ENCODE data around the gene CAPRIN1.
"Not testable (repeated sequence)": the region's sequence is repeated elsewhere in the genome, so short reads cannot be mapped to it uniquely, and the experiment has no call there.

CAPRIN1 gene

GRCh38 chr11:34091825-34092224 lies 40.3 kb downstream of the CAPRIN1 start:
- no peak for DNase-seq (ENCODE audit: low read depth)

- DNase-seq (ENCODE audit: low read depth) = not testable (repeated sequence)
Observed at GRCh38 chr11:34094900-34095299, 43.4 kb downstream of the CAPRIN1 start.

GRCh38 chr11:34098813-34099212 lies 47.3 kb downstream of the CAPRIN1 start:
- no peak for DNase-seq (ENCODE audit: low read depth)

DNA sequence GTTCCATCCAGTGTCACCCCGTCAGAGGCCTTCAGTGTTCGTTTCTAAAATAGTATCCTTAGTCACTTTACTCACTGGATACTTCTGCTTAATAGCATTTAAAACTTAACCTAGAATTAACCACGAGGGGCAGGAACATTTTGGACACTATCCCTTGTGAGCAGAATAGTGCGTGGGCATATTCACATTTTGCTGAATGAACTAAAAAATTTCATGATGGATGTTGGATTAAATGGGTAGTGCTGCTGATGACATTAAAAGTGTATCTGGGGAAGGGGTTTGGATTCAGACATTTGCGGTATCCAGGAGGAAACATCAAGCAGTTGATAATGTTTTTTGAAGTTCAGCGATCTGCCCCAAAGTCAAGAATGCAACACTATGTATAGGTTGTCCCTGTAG lies 53.1 kb downstream of the CAPRIN1 start:
- DNase-seq (ENCODE audit: low read depth) = no peak

DNA sequence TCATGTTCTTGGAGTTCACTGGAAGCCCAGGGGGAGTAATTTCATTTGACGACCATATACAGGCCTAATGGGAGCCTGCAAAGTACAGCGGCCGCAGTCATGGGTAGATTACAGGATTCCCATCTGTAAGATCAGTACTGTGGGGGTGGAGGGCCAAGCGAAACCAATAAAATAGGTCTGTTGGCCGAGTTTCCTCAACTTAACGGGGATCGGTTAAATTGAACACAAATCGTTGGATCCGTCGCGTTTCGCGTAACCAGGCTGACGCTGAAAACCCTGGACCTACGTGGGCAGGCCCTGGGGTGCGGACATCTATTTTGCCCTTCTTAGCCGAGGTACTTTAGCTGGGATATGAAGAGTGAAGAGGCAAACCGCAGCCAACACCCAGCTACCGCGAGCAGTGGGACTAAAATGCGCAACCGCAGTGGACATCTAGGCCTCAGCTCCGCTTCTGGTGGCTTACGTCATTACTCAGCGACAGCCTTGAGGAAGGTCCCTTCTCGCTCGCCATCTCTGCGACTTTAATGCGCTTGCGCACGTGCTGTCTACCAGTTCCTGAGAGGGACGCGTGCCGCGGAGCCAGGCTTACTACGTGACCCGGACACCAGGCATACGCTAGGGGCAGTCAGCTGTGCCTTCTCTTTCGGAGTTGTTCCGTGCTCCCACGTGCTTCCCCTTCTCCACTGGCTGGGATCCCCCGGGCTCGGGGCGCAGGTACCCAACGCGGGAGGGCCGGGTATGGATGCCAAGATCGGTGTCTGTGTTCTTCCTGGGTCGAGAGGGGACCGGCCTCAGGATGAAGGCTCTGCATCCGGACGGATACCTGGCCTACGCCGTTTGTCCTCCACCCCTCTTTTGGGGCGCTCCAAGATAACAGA lies 53.8 kb downstream of the CAPRIN1 start, which contains the start of gene NAT10:
NAT10 (plus strand) TSS at position 551 of the 878 bp plus-strand sequence. CDS start 2,597 bp downstream, outside the sequence.
- peak; percentile 99 for DNase-seq (ENCODE audit: low read depth)

- DNase-seq (ENCODE audit: low read depth) = peak; percentile 29
Observed at GRCh38 chr11:34105957-34106504, 54.5 kb downstream of the CAPRIN1 start.

DNA sequence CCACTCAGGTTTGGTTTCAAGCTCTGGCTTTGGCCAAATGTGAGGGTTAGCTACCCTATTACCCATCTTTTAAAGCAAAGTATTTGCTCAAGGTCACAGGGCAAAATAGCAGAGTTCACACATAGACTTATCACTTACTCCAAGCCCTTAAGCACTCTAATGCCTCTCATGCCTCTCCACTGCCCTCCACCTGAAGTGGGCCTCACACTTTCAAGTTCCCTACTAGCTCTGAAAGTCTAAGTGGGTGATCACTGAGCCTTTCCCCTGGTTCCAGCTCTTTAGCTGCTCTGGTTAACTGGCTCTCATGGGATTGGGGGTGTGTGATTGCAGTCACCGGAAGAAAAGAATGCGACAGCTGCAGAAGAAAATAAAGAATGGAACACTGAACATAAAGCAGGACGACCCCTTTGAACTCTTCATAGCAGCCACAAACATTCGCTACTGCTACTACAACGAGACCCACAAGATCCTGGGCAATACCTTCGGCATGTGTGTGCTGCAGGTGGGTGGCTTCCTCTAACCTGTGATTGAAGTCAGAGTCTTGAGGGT lies 60.3 kb downstream of the CAPRIN1 start:
- DNase-seq (ENCODE audit: low read depth) = no peak

GRCh38 chr11:34114014-34114413 lies 62.5 kb downstream of the CAPRIN1 start:
- no peak for DNase-seq (ENCODE audit: low read depth)

- no peak for DNase-seq (ENCODE audit: low read depth)
Observed at GRCh38 chr11:34114471-34114870, 62.9 kb downstream of the CAPRIN1 start.

DNA sequence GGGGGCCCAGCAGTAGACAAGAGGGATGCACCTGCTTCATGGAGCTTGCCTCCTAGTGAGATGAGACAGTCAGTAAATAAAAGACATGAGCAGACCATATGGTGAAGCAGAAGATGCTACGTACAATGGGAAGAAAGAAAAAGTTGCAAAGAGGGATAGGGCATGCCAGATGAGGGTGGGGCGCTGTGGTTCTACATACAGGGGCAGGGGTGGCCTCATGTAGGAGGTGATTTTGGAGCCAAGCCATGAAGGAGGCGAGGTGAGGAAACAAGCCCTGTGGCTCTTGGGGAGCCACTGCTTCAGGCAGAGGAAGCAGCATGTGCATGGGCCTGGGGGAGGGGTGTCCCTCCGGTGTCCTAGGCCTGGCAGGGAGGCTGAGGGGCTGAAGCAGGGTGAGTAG lies 69.1 kb downstream of the CAPRIN1 start:
- no peak for DNase-seq (ENCODE audit: low read depth)

DNA sequence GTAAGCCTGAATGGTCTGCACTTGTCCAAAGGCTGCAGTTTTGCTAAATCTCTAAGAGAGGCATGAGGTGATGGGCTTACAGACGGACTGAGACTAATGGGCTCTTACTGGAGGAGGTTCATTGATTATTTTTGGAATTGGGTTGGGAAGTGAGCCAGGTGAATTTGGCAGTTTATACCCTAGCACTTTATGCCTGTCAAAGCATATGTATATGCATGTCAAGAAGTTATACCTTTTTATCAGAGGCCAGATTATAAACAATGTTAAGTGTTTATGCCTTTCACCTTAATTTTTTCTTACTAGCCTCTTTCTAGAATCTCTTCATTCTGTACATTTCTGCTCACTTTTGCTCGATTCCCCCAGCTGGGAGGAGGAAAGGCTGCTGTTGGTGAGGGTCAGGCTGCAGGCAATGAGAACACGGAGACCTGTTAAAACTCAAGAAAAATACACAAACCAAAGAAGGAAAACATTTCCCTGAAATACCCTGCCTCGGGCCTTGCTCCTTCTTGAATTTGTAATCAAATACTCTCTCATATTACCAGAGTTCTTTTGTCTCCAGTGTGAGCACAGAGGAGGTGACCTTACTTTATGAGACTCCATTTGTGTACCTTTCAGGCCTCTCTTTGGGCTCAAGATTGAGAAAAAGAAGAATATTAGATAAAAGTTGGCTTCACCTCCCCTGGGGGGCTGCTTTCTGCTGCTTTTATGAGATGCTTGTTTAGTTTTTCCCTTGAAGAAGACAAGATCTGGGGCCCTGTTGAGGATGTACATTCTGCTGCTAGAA lies 73.5 kb downstream of the CAPRIN1 start:
- DNase-seq (ENCODE audit: low read depth) = no peak

GRCh38 chr11:34126959-34127848 lies 75.7 kb downstream of the CAPRIN1 start:
- no peak for DNase-seq (ENCODE audit: low read depth)

DNA sequence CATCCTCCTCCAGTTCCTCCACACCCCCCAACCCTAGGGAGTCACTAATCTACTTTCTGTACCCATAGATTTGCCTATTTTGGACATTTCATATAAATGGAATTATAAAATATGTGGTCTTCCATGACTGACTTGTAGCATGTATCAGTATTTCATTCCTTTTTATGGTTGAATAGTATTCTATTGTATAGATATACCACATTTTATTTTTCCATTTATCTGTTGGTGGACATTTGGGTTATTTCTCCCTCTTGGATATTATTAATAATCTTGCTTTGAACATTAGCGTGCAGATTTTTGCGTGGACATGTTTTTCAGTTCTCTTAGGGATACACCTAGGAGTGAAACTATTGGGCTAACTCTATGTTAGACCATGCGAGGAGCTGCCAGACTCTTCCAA lies 77.3 kb downstream of the CAPRIN1 start:
- DNase-seq (ENCODE audit: low read depth) = no peak

GRCh38 chr11:34132261-34132965 lies 80.9 kb downstream of the CAPRIN1 start:
- DNase-seq (ENCODE audit: low read depth) = no peak

DNA sequence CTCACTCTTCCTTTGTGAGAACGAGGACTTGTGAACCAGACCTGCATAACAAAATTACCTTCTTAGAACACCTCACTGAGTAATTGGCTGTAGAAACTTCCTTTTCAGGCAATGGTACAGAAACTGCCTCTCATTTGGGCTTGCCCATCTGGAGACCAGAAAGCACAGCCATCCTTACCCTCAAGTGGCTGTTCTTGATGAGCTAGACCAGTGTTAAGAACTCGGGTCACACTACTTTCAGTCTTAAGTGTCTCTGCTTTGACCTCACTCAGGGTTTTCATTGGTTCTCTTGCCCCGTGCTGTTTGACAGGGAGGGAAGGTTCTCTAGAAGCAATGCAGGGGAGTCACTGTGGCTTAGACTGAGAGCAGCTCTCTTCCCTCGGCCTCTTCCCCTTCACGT lies 83.2 kb downstream of the CAPRIN1 start:
- no peak for DNase-seq (ENCODE audit: low read depth)

GRCh38 chr11:34135439-34135838 lies 83.9 kb downstream of the CAPRIN1 start:
- no peak for DNase-seq (ENCODE audit: low read depth)

DNA sequence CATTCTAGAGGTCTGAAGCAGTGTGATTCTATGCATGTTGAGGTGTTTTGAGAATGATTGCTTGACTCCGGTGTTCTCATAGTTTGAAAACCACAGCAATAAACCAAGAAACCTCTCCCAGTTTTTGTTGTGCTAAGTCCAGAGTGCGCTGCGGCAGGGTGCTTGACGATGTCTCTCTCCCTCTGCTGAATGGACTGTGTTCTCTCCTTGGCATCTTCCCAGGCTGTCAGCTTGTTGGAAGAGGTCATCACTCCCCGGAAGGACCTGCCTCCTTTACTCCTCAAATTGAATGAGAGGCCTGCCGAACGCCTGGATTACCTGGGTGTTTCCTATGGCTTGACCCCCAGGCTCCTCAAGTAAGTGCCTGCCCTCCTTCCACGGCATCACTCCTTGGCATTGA lies 84.9 kb downstream of the CAPRIN1 start:
- DNase-seq (ENCODE audit: low read depth) = no peak

DNA sequence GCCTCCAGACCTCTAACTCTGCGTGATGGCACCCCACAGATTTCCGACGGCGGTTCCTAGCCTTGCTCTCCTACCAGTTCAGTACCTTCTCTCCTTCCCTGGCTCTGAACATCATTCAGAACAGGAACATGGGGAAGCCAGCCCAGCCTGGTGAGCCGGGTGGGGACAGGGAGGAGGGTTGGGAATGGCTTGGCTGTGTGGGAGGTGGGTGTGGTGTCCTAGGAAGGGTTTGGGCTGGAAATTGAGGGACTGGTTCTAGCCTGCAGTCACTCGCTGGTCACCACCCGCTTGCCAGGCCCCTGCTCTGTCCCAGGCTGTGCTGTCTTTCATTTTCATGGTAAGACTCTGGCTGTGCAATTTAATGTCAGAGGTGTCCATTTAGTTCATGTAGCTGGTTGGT lies 87.8 kb downstream of the CAPRIN1 start:
- no peak for DNase-seq (ENCODE audit: low read depth)

GRCh38 chr11:34140149-34140548 lies 88.6 kb downstream of the CAPRIN1 start:
- DNase-seq (ENCODE audit: low read depth) = no peak

DNA sequence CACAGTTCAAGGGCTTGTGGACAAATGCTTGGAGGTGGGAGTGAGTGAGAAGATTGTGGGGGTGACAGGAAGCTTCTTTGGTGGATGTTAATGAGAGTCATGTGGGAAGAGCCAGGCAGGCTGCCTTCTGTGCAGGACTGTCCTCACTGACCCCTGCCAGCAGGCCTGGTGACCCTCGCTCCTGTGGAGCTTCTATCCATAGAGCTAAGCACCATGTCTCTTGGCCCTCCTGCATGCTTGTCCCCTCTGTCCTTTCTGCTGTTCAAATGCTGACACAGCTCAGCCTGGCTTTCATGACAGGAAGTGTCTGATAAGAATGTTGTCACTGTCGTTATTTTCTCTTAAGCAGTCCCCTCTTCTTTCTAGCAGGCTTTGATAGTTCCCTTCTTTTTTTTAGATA lies 91.5 kb downstream of the CAPRIN1 start:
- DNase-seq (ENCODE audit: low read depth) = no peak

- DNase-seq (ENCODE audit: low read depth) = no peak
Observed at GRCh38 chr11:34145073-34145472, 93.5 kb downstream of the CAPRIN1 start.
